Gastroesophageal sphincter (tissue), 3 donors: Measurements from ENCODE around the gene ZDHHC16.

Experiments
- POLR2A ChIP-seq, 2 donors: fragments of 450-650 bp; IDR thresholded peaks; one replicate each; pipeline ENCODE4 v1.6.1; 2017; ENCODE audit warnings: antibody characterized with exemption in 2 of 2, mild to moderate bottlenecking in 2 of 2, moderate library complexity in 1 of 2
- TF ChIP-seq, protein P1 (sequence below), 4 experiments: fragments of 200-600 bp in 2 of 4; fragments of 450-650 bp in 2 of 4; sonication (generic) in 1 of 4; IDR thresholded peaks; one replicate each; pipeline ENCODE4 v1.5.1; 2017 to 2019; ENCODE audit warnings: antibody characterized with exemption in 4 of 4, mild to moderate bottlenecking in 2 of 4, moderate library complexity in 2 of 4

DNA sequence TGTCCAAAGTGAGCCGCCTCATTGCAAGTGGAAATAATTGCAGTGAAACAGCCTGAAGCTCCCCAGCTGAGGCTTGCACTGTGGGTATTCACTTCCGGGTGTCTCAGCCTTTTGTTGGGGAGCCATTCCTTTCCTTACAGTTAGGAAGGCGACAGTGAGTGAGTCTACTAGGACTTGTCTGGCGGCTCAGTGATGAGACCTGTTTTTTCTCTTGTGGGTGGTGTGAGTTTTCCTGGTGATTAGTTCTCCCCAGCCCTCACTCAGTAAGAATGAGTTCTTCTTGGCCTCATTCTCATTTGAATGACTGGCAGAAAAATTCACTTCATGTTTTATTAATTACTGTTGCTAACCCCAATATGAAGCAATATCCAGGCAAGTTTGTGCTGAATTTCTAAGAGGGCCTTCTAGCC, 17.4 kb upstream of the ZDHHC16 start:
- no peak for TF ChIP-seq POLR2A (IDR thresholded peaks at IDR 0.05)
- TF ChIP-seq, protein P1, sequence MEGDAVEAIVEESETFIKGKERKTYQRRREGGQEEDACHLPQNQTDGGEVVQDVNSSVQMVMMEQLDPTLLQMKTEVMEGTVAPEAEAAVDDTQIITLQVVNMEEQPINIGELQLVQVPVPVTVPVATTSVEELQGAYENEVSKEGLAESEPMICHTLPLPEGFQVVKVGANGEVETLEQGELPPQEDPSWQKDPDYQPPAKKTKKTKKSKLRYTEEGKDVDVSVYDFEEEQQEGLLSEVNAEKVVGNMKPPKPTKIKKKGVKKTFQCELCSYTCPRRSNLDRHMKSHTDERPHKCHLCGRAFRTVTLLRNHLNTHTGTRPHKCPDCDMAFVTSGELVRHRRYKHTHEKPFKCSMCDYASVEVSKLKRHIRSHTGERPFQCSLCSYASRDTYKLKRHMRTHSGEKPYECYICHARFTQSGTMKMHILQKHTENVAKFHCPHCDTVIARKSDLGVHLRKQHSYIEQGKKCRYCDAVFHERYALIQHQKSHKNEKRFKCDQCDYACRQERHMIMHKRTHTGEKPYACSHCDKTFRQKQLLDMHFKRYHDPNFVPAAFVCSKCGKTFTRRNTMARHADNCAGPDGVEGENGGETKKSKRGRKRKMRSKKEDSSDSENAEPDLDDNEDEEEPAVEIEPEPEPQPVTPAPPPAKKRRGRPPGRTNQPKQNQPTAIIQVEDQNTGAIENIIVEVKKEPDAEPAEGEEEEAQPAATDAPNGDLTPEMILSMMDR (IDR thresholded peaks at IDR 0.05), result no peak
